Dedifferentiated amniotic fluid mesenchymal stem cell (primary cell): ENCODE data around the gene FYN.
A peak's percentile ranks its signal among the peaks of the same experiment; 100 is the strongest.

Source experiments
- DNase-seq: peaks from one replicate; pipeline ENCODE4 v3.0.0-alpha.2; 2016; ENCODE audit errors: extremely low spot score

The FYN gene

DNA sequence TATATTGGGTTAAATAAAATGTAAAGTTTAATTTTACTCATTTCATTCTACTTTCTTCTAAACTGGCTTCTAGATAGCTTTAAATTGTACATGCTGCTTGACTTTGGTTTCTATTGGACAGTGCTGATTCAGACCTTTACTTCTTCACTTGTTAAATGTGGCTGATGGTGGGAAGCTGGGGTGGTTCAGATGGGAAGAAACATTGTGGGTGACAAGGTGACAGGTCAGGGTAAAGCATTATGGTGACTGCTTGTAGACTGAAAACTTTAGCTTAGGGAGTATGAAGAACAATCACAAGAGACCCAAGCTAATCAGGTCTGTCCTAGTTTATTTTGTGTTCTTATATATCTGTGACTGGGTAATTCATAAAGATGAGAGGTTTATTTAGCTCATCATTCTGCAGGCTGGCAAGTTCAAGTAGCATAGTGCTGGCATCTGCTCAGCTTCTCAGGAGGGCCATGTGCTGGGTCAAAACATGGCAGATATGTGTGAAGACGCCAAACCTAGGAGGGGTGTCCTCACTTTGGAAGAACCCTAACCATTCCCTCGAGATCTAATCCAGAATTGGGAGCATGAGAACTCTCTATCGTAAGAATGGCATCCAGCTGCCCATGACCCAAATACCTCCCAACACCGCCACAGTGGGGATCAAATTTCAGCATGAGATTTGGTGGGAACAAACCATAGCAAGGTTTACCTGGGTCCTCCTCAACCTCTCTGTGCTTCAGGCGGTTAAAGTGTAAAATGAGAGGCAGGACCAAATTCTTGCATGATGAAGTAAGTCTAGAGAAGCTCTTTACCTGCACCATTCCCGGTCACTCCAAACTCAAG lies 102.8 kb downstream of the FYN start:
- DNase-seq: no peak

GRCh38 chr6:111769365-111770152 lies 103.7 kb downstream of the FYN start:
- no peak for DNase-seq

DNA sequence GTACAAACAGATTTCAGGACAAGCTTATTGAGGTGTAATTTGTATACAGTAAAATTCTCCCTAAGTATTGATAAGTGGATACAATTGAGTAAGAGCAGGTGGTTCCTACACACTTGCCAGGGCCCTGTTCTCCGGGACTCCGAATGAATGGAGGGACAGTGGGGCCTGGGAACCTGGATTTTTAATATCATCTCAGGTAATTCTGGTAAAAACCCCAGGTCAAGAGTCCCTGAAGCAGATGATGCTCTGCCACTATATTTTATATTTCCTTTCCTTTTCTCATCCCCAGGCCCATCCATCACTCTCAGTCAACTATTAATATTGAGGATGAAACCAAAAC lies 104.9 kb downstream of the FYN start:
- DNase-seq: no peak

- no peak for DNase-seq
Observed at GRCh38 chr6:111767752-111768430, 105.4 kb downstream of the FYN start.

DNA sequence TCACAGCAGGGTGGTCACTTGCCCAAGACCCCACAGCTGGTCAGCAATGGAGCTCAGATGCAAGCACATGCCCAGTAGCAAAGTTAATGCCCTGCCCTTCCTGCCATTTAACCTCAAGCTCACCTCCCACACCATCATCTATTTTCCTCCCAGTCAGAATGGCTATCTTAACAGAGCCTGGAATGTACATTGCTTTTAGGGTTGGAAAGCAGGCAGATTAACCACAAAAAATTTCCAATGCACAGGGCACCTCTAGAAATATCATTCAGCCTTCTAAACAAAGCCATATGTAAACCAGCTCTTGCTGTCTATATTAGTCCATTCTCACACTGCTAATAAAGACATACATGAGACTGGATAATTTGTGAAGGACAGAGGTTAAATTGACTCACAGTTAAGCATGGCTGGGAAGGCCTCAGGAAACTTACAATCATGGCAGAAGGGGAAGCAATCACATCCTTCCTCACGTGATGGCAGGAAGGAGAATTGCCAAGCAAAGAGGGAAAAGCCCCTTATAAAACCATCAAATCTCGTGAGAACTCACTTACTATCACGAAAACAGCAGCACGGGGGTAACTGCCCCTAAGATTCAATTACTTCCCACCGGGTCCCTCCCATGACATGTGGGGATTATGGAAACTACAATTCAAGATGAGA lies 106.9 kb downstream of the FYN start:
- DNase-seq: no peak

- no peak for DNase-seq
Observed at GRCh38 chr6:111765763-111766162, 107.5 kb downstream of the FYN start.

GRCh38 chr6:111764238-111765175 lies 108.7 kb downstream of the FYN start:
- DNase-seq: no peak

- DNase-seq: peak; percentile 34
Observed at GRCh38 chr6:111763381-111763780, 109.9 kb downstream of the FYN start.

- no peak for DNase-seq
Observed at GRCh38 chr6:111761783-111762312, 111.4 kb downstream of the FYN start.

DNA sequence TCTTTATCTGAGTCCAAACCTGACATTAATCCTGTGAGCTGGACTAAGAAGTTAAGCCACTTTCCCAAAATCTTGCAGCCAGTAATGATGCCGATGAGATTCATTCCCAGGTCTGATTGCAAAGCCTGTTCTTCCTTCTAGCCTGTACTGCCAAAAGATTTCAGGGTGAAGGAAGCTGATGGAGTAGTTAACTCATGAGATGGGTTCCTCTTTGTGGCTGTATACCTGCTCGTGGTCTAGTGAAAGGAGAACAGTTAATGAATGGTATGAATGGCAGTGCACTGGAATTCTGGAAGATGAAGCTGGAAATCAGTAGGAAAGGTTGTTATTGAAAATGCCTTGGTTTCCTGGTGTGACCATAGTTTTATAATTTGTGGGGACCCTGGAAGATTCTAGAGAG lies 112.0 kb downstream of the FYN start:
- DNase-seq: no peak

GRCh38 chr6:111759836-111760785 lies 113.1 kb downstream of the FYN start:
- DNase-seq: peak; percentile 68

DNA sequence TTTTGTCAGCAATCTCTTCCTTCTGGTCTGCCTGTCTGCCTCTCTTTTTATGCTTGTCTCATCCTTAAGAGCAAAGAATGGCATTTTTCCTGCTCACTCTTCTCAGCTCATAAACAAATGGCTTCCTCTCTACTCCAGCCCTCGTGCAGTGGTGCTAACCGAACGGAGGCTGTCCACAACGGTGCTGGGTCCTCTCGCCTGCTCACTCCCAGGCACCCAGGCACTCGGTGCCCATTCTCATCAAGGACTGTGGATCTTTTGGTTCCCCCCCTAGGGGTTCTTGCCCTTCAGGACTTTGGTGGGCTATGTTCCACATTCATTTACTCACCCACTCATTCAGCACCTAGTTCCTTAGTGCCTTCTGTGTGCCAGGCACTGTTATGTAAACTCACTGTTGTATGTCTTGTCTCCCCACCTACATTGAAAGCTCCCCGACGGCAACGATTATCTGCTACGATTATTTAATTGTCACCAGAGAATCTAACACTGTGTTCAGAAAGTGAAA lies 113.9 kb downstream of the FYN start:
- DNase-seq: no peak

GRCh38 chr6:111758608-111759329 lies 114.5 kb downstream of the FYN start:
- DNase-seq: no peak

DNA sequence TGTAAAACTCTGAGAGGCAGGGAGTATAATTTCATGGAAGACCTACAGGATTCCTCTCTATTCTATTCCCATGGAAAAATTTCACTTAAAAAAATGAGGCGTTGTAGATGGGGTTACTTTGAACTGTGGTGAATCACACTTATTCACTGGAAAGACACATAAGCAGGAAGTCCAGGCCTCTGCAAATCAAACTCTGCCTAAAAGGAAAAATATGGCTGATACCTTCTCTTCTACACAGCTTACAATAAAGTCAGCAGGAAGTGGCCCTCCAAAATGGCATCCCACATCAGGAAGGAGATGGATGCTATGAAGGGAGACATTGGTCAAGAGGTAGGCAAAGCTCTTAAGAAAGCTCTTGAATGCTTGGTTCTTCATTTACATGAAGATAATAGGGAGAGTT lies 115.9 kb downstream of the FYN start:
- no peak for DNase-seq

GRCh38 chr6:111754423-111754822 lies 118.8 kb downstream of the FYN start:
- no peak for DNase-seq

GRCh38 chr6:111753573-111753972 lies 119.7 kb downstream of the FYN start:
- DNase-seq: no peak

DNA sequence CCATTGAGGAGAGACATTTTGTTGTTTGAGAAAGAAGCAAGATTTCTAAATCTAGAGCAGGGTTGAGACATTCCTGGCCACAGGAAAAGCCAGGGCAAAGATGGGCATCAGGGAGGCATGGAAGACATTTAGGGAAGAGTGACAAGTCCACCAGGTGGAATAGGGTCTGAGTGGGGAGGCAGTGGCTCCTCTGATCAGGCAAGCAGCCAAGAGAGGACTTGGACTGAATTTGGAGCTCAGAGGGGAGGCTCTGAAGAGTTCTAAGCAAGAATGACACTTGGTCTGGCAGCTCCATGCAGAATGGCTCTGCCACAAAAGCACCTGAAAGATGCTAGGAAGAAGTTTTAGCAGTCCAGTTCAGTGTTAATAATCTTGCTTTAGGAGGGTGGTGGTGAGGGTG lies 120.8 kb downstream of the FYN start:
- DNase-seq: no peak

DNA sequence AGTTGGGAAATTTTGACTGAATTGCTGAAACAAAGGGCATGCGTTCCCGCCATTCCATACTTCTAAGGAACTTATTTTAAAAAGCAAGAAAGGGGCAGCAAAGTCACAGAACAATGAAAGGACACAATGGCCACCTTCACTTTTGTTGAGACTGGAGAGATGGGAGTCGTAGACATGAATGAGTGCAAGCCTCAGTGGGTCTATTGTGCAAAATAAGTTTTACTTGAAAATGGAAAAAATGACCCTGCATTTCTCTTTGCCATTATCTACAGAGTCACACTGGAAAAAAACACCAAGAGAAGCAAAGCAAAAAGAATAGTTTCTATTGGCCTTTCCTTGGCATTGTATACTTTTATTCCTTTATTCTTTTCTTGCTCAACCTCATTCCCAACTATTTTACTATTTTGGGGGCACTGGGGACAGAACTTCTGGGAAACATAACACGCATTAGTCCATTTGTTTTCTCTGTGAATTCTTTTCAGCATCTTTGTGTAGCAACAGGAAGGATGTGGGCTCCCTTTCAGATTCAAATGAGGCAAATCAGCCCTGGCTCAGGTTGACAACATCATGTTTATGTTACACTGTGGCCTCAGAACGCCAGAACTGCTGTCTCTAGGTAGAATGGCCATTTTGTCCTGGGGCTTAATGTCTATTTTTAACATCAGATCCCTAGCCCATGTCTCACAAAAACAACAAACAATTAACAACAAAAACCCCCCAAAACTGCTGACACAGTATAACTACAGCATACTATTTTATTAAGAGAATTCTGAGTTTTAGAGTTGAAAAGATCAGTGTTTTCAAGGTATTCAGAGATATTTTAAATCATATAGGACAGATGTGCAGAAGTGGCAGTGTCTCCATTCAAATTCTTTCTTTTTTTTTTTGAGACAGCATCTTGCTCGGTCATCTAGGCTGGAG lies 122.2 kb downstream of the FYN start:
- DNase-seq: no peak
